ENCODE results near the gene EIF3C.
"Not testable (repeated sequence)": the region's sequence is repeated elsewhere in the genome, so short reads cannot be mapped to it uniquely, and the experiment has no call there.

The EIF3C gene

GRCh38 chr16:28732455-28733124, 21.3 kb downstream of the EIF3C start:
- H3K9me3 ChIP-seq (ENCODE audit: control insufficient read depth, insufficient read depth, low read length); H3K4me1 ChIP-seq (ENCODE audit: insufficient read depth, low read length); H3K36me3 ChIP-seq (ENCODE audit: insufficient read depth, low read length); H3K9ac ChIP-seq (ENCODE audit: low read depth, low read length): not testable (repeated sequence)

- H3K4me1 ChIP-seq (ENCODE audit: insufficient read depth, low read length); H3K9me3 ChIP-seq (ENCODE audit: control insufficient read depth, insufficient read depth, low read length); H3K9ac ChIP-seq (ENCODE audit: low read depth, low read length); H3K36me3 ChIP-seq (ENCODE audit: insufficient read depth, low read length): not testable (repeated sequence)
Measured at GRCh38 chr16:28739787-28740186, 28.5 kb downstream of the EIF3C start.

GRCh38 chr16:28740631-28741030, 29.4 kb downstream of the EIF3C start:
- not testable (repeated sequence) for H3K9me3 ChIP-seq (ENCODE audit: control insufficient read depth, insufficient read depth, low read length); H3K9ac ChIP-seq (ENCODE audit: low read depth, low read length); H3K4me1 ChIP-seq (ENCODE audit: insufficient read depth, low read length); H3K36me3 ChIP-seq (ENCODE audit: insufficient read depth, low read length)

- H3K9me3 ChIP-seq (ENCODE audit: control insufficient read depth, insufficient read depth, low read length); H3K4me1 ChIP-seq (ENCODE audit: insufficient read depth, low read length); H3K9ac ChIP-seq (ENCODE audit: low read depth, low read length); H3K36me3 ChIP-seq (ENCODE audit: insufficient read depth, low read length): not testable (repeated sequence)
Measured at GRCh38 chr16:28741295-28741694, 30.0 kb downstream of the EIF3C start.

- not testable (repeated sequence) for H3K9ac ChIP-seq (ENCODE audit: low read depth, low read length); H3K9me3 ChIP-seq (ENCODE audit: control insufficient read depth, insufficient read depth, low read length); H3K36me3 ChIP-seq (ENCODE audit: insufficient read depth, low read length); H3K4me1 ChIP-seq (ENCODE audit: insufficient read depth, low read length)
Measured at GRCh38 chr16:28746618-28747350, 35.5 kb downstream of the EIF3C start.

GRCh38 chr16:28749997-28750465, 38.8 kb downstream of the EIF3C start:
- not testable (repeated sequence) for H3K4me1 ChIP-seq (ENCODE audit: insufficient read depth, low read length); H3K9ac ChIP-seq (ENCODE audit: low read depth, low read length); H3K36me3 ChIP-seq (ENCODE audit: insufficient read depth, low read length); H3K9me3 ChIP-seq (ENCODE audit: control insufficient read depth, insufficient read depth, low read length)

GRCh38 chr16:28750469-28751067, 39.3 kb downstream of the EIF3C start:
- H3K9me3 ChIP-seq (ENCODE audit: control insufficient read depth, insufficient read depth, low read length); H3K9ac ChIP-seq (ENCODE audit: low read depth, low read length); H3K4me1 ChIP-seq (ENCODE audit: insufficient read depth, low read length); H3K36me3 ChIP-seq (ENCODE audit: insufficient read depth, low read length): not testable (repeated sequence)

GRCh38 chr16:28751487-28751886, 40.2 kb downstream of the EIF3C start, which contains the start of gene NPIPB9:
NPIPB9 (plus strand) TSS chr16:28751787.
- H3K9me3 ChIP-seq (ENCODE audit: control insufficient read depth, insufficient read depth, low read length); H3K4me1 ChIP-seq (ENCODE audit: insufficient read depth, low read length); H3K36me3 ChIP-seq (ENCODE audit: insufficient read depth, low read length); H3K9ac ChIP-seq (ENCODE audit: low read depth, low read length): not testable (repeated sequence)

GRCh38 chr16:28781697-28782096, 70.4 kb downstream of the EIF3C start:
- not testable (repeated sequence) for H3K9me3 ChIP-seq (ENCODE audit: control insufficient read depth, insufficient read depth, low read length); H3K36me3 ChIP-seq (ENCODE audit: insufficient read depth, low read length); H3K9ac ChIP-seq (ENCODE audit: low read depth, low read length); H3K4me1 ChIP-seq (ENCODE audit: insufficient read depth, low read length)

- H3K9me3 ChIP-seq (ENCODE audit: control insufficient read depth, insufficient read depth, low read length); H3K36me3 ChIP-seq (ENCODE audit: insufficient read depth, low read length); H3K4me1 ChIP-seq (ENCODE audit: insufficient read depth, low read length); H3K9ac ChIP-seq (ENCODE audit: low read depth, low read length): not testable (repeated sequence)
Measured at GRCh38 chr16:28782357-28782756, 71.1 kb downstream of the EIF3C start.

All from ES-I3 (cell line).